Endodermal cell (in vitro differentiated cells): ENCODE measurements around the gene PLCXD3. TPM values are rescaled to one million over a fixed set of nuclear protein-coding genes. Genes with fewer than 3 reads are reported as not detected.

Source experiments
- DNase-seq: peaks from one replicate; pipeline ENCODE4 v3.0.0-alpha.2; 2017
- H3K27ac ChIP-seq: 2 replicates; pipeline ENCODE4 v1.5.1; 2013; ENCODE audit warnings: mild to moderate bottlenecking, low read depth, low read length, moderate library complexity
- H3K27me3 ChIP-seq: 2 replicates; pipeline ENCODE4 v1.6.1; 2013; ENCODE audit warnings: mild to moderate bottlenecking, low read length, moderate library complexity; ENCODE audit not compliant: insufficient read depth, control insufficient read depth, poor library complexity, severe bottlenecking
- H3K36me3 ChIP-seq: 2 replicates; pipeline ENCODE4 v1.7.0; 2013; ENCODE audit warnings: mild to moderate bottlenecking, low read length, moderate library complexity; ENCODE audit not compliant: control insufficient read depth, insufficient read depth
- H3K4me1 ChIP-seq: one replicate; pipeline ENCODE4 v1.7.0; 2013; ENCODE audit warnings: low read length; ENCODE audit not compliant: control insufficient read depth, insufficient read depth
- H3K4me3 ChIP-seq: 2 replicates; pipeline ENCODE4 v1.5.1; 2013; ENCODE audit warnings: mild to moderate bottlenecking, low read length, moderate library complexity
- H3K9ac ChIP-seq: 2 replicates; pipeline ENCODE4 v1.6.1; 2013; ENCODE audit warnings: mild to moderate bottlenecking, low read length, moderate library complexity; ENCODE audit not compliant: poor library complexity, severe bottlenecking; ENCODE audit errors: extremely low read depth
- H3K9me3 ChIP-seq: 2 replicates; pipeline ENCODE4 v1.6.1; 2013; ENCODE audit warnings: mild to moderate bottlenecking, low read length, moderate library complexity; ENCODE audit not compliant: control insufficient read depth
- H3K27ac Mint-ChIP-seq: 2 replicates; pipeline ENCODE4 v1.8.0; 2020; ENCODE audit warnings: mixed read lengths
- H3K27me3 Mint-ChIP-seq: 2 replicates; pipeline ENCODE4 v1.8.0; 2021; ENCODE audit warnings: mild to moderate bottlenecking, mixed read lengths; ENCODE audit not compliant: insufficient read depth
- H3K36me3 Mint-ChIP-seq: 2 replicates; pipeline ENCODE4 v1.8.0; 2020; ENCODE audit warnings: low read depth, mixed read lengths
- H3K4me1 Mint-ChIP-seq: 2 replicates; pipeline ENCODE4 v1.8.0; 2020; ENCODE audit warnings: mixed read lengths
- H3K4me3 Mint-ChIP-seq: 2 replicates; pipeline ENCODE4 v1.8.0; 2020; ENCODE audit warnings: mild to moderate bottlenecking, moderate library complexity, mixed read lengths
- H3K9me3 Mint-ChIP-seq: 2 replicates; pipeline ENCODE4 v1.8.0; 2020; ENCODE audit warnings: mild to moderate bottlenecking, mixed read lengths
- WGBS, 2 experiments: methylation state at CpG; one replicate each; pipeline versions ENCODE4 v1.1.5 to v1.1.7; 2013; ENCODE audit warnings: missing lambda C conversion rate in 2 of 2, mixed read lengths in 1 of 2; ENCODE audit not compliant: insufficient coverage in 1 of 2, insufficient read length in 1 of 2; 5-methylcytosine and 5-hydroxymethylcytosine counted together
- total RNA-seq, 2 donors: library from RNA; stranded (reverse); fragmentation: NEBNext Ultra II Directional in 1 of 2; extraction: Animal tissue kit (Norgen Biotek cat#: 25700) in 1 of 2; gene quantifications; 2 replicates in 1 of 2; 3 replicates in 1 of 2; pipeline ENCODE4 v1.2.1, GENCODE V29; 2021
- TF ChIP-seq, protein P1 (sequence below): fragments of 200-600 bp; sonication (generic); conservative IDR thresholded peaks from 2 replicates; pipeline ENCODE4 v1.5.0; 2021; ENCODE audit warnings: antibody characterized with exemption, mild to moderate bottlenecking

The PLCXD3 gene
- total RNA-seq, 2 donors from 2014 or later = 41.8 to 43.3 TPM

DNA sequence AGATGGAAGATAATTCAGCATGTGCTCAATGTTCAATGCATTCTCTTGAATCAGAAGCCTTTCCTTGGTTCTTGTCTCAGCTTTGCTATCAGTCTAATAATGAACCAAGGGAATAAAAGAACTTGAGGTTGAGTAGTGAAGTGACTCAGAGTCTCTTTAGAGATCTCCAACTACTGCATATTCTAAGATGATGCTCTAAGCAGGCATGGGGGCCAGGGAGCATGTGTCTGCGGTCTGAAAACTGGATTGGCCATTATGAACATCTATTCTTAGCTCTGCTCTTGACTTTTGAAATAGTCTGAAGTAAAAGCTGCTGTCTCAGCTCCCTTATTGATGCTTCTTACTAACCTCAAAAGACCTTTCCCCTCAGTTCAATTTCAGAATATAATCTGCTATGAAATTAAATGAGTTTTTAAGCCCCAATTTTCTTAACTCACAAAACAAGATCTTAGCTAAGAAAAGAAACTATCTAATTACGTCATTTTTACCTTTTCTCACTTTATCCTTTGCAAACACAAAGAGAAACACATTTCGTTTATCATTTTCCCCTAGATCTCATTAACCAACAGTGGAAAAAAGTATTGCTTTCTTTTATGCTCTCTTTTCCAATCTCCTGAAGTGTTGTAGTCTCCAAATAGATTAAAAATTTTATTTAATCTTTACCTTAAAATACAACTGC is 44.8 kb downstream of the PLCXD3 start:
- no peak overlapping the region for H3K4me3 ChIP-seq
- Mint-ChIP-seq H3K4me3 (no peak overlapping the region), H3K9me3 (peaks cover 5% of the 10 kb centered on the region), H3K4me1 (peaks cover 8% of the 10 kb centered on the region), H3K36me3 (peaks cover 57% of the 10 kb centered on the region), H3K27me3 (no peaks in the 10 kb centered on the region), H3K27ac (no peak overlapping the region)
- no peak overlapping the region for H3K9ac ChIP-seq
- no peak for DNase-seq
- TF ChIP-seq, protein P1, sequence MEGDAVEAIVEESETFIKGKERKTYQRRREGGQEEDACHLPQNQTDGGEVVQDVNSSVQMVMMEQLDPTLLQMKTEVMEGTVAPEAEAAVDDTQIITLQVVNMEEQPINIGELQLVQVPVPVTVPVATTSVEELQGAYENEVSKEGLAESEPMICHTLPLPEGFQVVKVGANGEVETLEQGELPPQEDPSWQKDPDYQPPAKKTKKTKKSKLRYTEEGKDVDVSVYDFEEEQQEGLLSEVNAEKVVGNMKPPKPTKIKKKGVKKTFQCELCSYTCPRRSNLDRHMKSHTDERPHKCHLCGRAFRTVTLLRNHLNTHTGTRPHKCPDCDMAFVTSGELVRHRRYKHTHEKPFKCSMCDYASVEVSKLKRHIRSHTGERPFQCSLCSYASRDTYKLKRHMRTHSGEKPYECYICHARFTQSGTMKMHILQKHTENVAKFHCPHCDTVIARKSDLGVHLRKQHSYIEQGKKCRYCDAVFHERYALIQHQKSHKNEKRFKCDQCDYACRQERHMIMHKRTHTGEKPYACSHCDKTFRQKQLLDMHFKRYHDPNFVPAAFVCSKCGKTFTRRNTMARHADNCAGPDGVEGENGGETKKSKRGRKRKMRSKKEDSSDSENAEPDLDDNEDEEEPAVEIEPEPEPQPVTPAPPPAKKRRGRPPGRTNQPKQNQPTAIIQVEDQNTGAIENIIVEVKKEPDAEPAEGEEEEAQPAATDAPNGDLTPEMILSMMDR = peak; percentile 24
- no peaks in the 10 kb centered on the region for H3K4me1 ChIP-seq
- H3K27me3 ChIP-seq = no peaks in the 10 kb centered on the region
- H3K9me3 ChIP-seq = peaks cover 31% of the 10 kb centered on the region
- H3K36me3 ChIP-seq = peaks cover 14% of the 10 kb centered on the region
- H3K27ac ChIP-seq = no peak overlapping the region
- WGBS, 2 experiments = 81 to 90% methylated on average over 3 of the region's 3 CpGs

DNA sequence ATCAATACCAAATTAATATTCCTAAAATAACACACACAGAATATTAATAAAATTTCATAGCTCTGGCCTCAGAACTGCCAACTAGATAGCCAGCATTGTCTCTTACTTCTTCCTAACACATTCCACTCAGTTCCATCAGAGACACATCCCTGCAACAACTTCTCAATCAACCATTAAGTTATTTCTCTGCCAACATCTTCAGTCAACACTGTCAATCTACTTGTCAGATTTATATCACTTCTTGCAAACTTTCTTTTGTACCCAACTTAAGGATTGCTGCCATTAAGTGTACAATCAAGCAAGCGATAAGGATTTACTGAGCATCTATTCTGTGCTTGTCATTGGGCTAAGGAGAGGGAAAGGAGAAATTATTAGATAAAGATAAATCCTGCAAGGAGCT is 50.8 kb downstream of the PLCXD3 start:
- WGBS, 2 experiments = 100% methylated on average over 1 of the region's 1 CpG; no CpG with 5 or more reads in 1 of the 2 experiments
- H3K27me3 ChIP-seq = no peaks in the 10 kb centered on the region
- peaks cover 41% of the 10 kb centered on the region for H3K36me3 Mint-ChIP-seq
- H3K4me3 ChIP-seq = no peak overlapping the region
- no peaks in the 10 kb centered on the region for H3K4me1 ChIP-seq
- peaks cover 40% of the 10 kb centered on the region for H3K4me1 Mint-ChIP-seq
- no peak for DNase-seq
- H3K4me3 Mint-ChIP-seq = no peak overlapping the region
- no peaks in the 10 kb centered on the region for H3K9me3 Mint-ChIP-seq
- no peaks in the 10 kb centered on the region for H3K36me3 ChIP-seq
- H3K27me3 Mint-ChIP-seq = no peaks in the 10 kb centered on the region
- peaks cover 4% of the 10 kb centered on the region for H3K9me3 ChIP-seq
- TF ChIP-seq, protein P1 = no peak
- H3K27ac Mint-ChIP-seq = no peak overlapping the region
- H3K27ac ChIP-seq = no peak overlapping the region
- no peak overlapping the region for H3K9ac ChIP-seq

DNA sequence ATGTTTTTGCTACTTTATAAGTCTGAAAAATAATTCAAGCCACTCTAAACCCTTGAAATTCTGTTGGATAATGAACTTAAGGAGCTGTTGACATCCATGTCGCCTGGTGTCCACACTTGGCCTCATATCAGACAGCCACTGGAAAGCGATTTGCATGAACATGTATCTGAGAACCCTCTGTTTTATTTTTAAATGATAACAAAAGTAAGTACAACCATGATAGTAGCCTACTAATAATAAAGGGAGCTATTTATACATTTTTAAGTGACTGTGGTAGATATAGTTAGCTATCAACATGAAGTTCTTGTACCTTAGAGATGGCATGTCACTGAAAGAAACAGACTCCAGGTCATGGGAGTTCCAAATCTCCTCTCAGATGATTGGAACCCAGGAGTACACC is 53.3 kb downstream of the PLCXD3 start:
- no peak for DNase-seq
- Mint-ChIP-seq H3K27me3 (no peaks in the 10 kb centered on the region), H3K27ac (no peak overlapping the region), H3K4me3 (no peak overlapping the region), H3K36me3 (peaks cover 40% of the 10 kb centered on the region), H3K9me3 (no peaks in the 10 kb centered on the region), H3K4me1 (peaks cover 41% of the 10 kb centered on the region)
- H3K4me3 ChIP-seq = no peak overlapping the region
- no peak overlapping the region for H3K27ac ChIP-seq
- no peaks in the 10 kb centered on the region for H3K36me3 ChIP-seq
- 97 to 100% methylated on average over 1 to 2 of the region's 2 CpGs for WGBS, 2 experiments
- H3K9ac ChIP-seq = no peak overlapping the region
- H3K9me3 ChIP-seq = peaks cover 14% of the 10 kb centered on the region
- no peaks in the 10 kb centered on the region for H3K4me1 ChIP-seq
- TF ChIP-seq, protein P1 = no peak
- no peaks in the 10 kb centered on the region for H3K27me3 ChIP-seq
